ENCODE results near the gene RNF144B.

- no peak for TF ChIP-seq CTCF (IDR thresholded peaks at IDR 0.05)
- TF ChIP-seq EP300 (IDR thresholded peaks at IDR 0.05), result no peak
Measured at GRCh38 chr6:18445228-18445627, 58.1 kb downstream of the RNF144B start.

Measured in gastroesophageal sphincter (tissue), 3 donors.